ENCODE data around the gene BTN1A1.
"Not testable (repeated sequence)": the region's sequence is repeated elsewhere in the genome, so short reads cannot be mapped to it uniquely, and the experiment has no call there.

The BTN1A1 gene

DNA sequence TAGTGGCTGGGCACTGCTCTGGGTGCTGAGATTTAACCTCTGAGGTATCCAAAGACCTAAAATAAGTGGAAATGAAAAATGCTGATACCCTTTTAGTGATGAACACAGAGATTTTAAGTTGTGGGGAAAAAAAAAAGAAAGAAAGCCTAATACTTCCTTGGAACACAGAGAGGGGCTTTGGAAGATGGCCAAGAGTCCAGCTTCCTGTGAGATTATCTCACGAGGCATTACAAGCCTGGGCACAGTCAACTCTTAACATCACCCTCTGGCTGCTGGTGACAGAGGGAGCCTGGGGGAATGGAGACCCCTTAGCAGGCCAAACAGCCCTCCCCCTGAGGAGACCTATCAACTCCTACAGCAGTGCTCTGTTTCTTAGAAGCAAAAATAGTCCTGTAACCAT, 22.7 kb upstream of the BTN1A1 start:
- no peak for FAIRE-seq

DNA sequence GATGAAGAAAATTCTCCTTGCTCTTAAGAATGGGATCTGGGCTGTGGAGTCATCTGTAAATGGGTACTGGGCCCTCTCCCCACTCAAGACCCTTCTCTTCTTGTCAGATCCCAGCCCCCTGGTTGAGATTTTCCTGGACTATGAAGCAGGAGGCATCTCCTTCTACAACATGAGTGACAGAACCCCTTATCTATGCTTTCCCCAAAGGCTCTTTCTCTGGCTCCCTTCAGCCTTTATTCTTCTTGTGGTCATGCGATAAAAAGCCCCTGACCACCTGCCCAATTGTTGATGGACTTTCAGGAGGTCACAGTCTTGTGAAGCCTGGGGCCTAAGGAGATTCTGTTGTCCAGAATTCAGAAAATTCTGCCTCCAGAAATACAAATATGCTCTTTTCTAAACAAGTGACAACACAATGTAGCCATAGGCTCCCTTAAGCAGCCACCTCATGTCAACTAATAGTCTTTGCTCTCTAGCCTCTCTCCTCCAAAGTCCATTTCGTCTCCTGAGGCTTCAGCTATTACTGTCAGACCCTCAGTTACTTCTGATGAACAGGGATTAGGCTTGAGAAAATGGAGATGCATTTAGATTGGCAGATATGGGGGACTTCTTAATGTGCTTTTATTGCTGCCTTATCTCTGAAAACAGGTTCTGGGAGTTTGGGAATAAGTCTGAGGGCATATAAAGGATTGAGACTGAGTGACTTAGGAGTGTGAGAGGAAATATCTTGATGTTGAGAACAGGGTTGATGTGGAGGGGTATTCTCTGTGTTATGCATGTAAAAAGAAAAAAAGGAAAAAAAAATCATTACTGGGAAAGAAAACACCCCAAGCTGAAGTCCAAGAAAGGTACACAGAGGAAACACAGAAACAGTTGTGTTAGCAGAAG, 21.8 kb upstream of the BTN1A1 start:
- FAIRE-seq: no peak

DNA sequence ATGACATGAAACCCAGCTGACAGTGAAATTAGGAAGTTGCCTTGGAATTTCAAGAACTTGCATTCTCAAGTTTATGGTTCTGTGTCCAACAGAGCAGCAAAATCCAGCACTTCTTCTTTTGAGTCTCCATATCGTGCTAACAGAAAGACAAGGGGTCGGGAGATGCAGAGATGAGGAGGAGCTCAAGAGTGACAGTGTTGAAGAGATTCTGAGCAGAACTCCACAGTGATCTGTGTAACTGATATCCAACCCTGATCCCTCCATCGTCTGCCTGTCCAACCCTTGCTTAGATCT, 21.2 kb upstream of the BTN1A1 start:
- FAIRE-seq: no peak

DNA sequence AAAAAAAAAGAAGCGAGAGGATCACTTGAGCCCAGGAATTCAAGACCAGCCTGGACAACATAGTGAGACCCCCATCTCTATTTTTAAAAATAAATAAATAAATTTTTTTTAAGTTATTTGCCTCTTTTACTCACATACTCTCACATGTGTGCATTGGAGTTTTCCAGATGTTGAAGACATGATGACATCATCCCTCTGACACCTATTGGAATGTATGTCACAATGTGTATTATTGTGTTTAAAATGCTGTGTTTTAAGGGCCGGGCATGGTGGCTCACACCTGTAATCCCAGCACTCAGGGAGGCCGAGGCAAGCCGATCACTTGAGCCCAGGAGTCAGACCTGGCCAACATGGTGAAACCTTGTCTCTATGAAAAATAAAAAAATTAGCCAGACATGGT, 17.8 kb upstream of the BTN1A1 start:
- FAIRE-seq: no peak

DNA sequence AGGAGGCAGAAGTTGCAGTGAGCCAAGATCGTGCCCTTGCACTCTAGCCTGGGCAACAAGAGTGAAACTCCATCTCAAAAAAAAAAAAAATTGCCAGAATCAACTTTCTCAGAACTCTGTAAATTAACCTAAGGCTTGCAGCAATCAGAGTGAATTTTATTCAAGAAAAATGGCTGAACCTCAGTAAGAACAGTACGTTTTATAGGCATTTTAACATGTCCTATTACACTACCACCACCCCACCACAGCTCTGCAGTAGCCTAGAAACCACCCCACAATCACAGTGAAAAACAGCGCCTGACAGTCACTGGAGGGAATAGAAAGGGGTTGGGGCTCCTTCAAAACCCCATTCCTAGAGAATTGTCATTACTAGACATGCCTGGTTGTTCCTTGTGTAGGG, 16.4 kb upstream of the BTN1A1 start:
- no peak for FAIRE-seq

DNA sequence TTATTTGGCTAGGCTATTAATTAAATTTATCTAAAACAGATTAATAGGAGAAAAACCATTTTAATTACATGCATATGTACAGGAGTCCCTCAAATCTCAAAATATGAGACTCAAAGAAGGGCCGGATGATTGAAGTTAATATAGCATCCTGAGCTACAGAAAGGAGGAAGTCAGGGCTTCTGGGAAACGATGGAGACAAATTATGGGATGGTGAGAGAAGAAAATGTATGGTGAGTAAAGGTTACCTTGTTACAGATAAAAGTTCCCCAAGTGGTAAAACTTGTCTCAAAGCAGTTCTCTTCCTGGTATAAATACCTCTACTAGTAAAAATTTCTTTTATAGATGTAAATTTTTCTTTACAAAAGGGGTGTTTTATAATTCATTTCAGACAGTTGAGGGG, 15.9 kb upstream of the BTN1A1 start:
- no peak for FAIRE-seq

DNA sequence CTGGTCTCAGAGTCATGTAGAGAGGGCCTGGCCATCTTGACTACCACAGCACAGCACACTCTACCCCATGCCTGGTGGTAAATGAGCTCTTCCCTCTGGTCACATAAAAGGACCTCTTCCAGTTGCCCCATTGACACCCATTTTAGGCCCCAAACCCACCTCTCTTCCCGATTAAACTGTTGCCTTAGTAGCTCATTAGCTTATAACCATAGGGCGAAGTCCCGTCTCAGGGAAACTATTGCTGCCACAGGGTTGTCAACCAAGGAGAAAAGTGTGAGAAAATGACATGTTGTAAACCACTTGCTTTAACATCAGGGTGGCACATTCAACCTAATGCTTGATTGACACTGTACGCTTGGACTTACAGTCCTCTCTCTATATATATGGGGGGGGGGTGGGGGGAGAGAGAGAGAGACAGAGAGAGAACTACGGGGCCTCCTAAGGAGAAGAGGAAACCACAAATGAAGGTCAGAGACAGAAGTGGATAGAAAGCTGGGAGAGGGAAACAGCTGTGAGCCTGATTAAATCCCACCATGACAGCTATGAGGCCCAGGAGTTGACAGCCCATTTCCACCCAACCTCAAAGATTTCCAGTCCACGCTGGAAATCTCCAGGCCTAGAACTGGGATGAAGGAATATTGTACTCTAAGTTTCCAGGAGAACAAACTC, 14.9 kb upstream of the BTN1A1 start:
- no peak for FAIRE-seq

DNA sequence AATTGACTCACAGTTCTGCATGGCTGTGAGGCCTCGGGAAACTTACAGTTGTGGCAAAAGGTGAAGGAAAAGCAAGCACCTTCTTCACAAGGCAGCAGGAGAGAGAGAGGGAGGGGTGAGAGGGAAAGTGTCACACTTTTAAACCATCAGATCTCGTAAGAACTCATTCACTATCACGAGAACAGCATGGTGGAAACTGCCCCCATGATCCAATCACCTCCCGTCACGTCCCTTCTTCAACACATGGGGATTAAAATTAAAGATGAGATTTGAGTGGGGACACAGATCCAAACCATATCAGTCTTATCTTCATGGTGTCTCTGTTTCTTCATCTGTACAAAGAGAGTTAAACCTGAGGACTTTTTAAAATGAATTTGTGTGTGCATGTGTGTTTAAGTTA, 13.7 kb upstream of the BTN1A1 start:
- FAIRE-seq: no peak

DNA sequence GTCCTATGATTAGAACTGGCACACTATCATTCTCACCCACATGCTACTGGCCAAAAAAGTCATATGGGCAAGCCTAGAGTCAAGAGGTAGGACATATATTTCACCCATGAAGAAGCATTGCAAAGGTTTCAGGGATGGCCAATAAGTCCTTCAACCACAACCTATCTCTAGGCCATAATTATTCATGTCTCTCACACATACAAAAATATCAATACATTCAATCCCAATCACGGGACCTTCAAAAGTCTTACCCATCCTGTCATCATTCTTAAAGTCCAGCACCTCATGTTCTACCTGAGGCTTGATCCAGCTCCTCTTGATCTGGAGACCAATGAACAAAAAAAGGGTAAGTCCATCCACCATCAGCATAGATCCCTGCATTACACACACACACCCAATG, 12.6 kb upstream of the BTN1A1 start:
- FAIRE-seq: no peak

DNA sequence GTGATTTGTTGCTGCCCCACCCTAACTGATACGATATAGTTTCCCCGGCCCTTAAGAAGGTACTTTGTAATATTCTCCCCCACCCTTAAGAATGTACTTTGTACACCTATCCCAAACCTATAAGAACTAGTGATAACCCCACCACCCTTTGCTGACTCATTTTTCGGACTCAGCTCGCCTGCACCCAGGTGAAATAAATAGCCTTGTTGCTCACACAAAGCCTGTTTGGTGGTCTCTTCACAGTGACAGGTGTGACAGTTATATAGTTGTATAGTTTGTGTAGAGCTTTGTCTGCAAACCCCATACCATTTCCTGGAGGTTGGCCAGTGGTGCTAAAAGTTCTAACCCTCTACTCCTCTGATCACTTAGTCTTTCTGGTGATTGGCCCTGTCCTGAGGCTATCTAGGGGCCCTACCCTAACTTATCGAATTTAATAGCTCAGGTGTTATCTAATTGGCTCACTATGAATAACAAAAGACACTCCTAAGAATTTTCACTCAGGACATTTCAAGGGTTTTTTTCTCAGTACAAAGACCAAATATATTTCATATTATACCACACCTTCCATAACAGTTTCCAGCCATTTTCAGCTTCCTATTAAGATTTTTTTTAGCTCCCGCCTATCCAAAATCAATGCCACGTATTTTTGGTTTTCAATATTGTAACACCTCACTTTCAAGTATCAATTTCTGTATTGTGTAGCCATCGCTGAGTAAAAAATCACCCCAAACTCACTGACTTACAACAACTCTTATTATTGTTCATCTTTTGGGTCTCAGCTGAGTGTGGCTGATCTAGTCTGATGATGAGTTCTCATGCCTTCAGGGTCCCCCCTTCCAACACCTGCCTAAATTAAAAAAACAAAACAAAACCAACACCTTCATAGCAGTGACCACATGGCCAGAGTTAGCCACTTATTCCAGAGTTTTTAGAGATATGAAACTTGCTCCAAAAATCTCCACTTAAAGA, 9.8 kb upstream of the BTN1A1 start:
- no peak for FAIRE-seq

DNA sequence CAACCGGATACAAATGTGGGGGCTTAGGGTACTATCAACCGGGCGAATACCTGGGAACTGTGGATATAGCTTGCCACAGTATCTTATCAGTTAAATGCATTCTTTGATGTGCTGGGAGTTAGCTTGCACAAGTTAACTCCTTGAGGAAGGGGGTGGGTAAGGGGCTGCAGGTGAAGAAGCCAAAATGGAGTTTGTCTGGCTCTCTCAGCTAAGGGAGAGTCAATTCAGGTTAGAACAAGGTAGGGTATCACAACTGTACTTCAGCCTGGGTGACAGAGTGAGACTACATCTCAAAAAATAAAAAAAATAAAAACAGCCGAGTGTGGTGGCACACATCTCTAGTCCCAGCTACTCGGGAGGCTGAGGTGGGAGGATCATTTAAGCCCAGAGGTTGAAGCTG, 8.5 kb upstream of the BTN1A1 start:
- no peak for FAIRE-seq

DNA sequence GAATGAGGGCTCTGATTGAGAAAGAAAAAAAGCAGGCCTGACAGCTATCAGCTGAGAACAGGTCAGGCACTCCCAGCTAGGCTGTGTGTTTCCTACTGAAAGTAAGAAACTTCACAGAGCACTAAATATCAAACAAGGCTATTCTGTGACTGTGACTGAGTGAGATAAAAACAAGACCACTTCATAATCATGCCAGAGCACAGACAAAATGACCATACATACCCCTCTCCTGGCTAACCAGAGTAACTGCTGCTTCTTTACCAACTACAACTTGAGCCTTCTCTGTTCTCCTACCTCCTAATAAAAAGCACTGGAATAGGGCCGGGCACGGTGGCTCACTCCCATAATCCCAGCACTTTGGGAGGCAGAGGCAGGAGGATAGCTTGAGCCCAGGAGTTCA, 6.8 kb upstream of the BTN1A1 start:
- no peak for FAIRE-seq

DNA sequence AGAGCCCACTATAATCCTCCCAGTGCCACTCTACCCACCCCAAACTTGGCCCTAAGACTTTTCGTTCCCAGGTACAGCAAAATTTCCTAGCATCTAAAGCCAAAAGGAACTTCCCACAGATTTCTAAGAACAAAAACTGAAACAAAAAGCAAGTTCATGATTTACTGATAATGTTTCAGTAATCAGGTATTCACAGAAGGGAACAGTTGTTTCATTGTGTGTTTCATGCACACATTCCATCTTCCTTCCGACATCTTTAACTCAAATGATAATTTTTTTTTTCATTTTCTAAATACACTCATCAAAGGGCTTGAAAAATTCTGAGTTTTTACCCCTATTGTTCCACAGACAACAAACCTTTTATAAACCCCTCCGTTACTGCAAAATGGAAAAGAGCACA, 6.0 kb upstream of the BTN1A1 start:
- FAIRE-seq: no peak

DNA sequence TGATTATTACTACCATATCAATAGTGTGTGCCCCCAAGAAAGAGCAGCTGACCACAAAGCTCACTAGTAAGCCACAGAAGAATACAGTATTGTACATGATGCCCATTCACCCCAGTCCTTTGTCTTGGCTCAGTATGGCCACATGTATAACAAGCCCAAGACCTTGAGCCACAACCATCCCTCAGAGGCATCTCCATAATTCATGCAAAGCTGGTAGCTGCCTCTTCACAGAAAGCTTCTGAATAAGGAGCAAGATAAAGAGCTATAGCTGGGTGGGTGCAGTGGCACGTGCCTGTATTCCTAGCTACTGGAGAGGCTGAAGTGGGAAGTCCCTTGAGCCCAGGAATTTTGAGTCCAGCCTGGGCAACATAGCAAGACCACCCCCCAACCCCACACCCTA, 4.8 kb upstream of the BTN1A1 start:
- FAIRE-seq: no peak

DNA sequence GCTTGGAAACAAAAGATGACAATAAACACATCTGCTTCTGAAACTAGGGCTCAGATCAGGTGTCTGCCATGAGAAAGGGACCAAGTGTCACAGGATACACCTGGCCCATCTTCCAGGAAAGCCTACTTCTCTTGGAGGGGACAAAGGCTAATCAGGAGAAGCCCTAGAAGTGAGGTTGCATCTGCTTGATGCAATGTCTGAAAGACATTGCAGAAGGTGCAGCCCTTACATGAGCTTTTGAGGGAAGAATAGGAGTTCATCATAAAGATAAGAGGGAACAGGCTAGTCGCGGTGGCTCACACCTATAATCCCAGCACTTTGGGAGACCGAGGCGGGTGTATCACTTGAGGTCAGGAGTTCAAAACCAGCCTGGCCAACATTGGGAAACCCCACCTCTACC, 2.5 kb upstream of the BTN1A1 start:
- FAIRE-seq: no peak

DNA sequence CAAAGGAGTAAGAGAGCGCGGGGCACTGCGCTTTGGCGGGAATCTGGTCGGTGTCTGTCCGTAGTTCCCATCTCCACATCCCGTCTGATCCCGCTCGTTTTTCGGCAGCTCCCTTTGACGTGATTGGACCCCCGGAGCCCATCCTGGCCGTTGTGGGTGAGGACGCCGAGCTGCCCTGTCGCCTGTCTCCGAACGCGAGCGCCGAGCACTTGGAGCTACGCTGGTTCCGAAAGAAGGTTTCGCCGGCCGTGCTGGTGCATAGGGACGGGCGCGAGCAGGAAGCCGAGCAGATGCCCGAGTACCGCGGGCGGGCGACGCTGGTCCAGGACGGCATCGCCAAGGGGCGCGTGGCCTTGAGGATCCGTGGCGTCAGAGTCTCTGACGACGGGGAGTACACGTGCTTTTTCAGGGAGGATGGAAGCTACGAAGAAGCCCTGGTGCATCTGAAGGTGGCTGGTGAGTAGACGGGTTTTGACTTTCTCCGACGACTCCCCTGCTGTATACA, 1.4 kb downstream of the BTN1A1 start:
- FAIRE-seq: no peak

DNA sequence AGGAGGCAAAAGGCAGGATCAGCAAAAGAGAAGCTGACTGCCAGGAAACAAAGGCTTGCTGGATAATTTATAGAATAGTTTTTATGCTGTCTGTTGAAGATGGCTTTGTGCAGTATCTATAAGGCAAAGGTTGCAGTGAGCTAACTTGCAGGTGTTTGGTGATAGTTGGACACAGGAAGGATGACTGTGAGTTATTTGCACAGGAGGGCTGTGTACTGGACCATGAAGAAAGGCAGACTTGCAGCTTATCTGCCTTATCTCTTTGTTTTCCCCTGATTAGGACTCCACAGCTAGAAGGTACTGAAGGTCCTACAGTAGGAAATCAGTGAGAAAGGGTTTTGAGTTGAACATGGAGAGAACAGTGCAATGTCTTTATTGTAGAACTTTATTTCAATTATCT, 2.1 kb downstream of the BTN1A1 start:
- FAIRE-seq: no peak

DNA sequence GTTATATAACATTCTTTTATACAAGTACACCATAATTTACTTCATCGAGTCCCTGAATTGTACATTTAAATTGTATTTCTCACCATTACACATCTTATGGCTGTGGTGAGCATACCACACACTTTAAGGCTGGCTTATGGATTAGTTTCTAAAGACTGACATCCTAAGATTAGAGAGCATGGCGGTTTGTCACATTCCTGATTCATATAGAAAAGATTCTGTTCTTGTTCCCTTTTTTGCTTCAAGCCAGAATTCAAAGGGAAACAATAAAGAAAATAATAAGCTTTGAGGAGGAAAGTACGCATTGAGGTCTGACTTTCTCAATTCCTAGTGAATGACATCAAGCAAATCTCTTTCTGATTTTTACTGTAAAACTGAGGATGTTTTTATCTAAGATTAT, 2.5 kb downstream of the BTN1A1 start:
- no peak for FAIRE-seq

DNA sequence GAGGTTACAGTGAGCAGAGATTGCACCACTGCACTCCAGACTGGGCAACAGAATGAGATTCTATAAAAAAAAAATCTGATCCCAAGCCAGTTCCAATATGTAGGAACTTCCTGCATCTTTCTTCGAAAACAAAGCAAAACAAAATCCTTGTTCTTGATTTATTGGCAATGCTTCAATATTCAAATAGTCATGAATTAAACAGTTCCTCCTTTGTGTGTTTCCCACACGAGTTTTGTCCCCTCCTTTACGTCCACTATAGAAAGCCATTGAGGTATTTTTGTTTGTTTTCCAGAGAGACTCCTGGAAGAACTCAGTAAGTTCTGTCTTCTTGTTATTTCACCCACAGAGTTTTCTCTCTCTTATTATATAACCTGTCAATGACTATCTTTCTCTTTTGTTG, 7.6 kb downstream of the BTN1A1 start:
- no peak for FAIRE-seq

DNA sequence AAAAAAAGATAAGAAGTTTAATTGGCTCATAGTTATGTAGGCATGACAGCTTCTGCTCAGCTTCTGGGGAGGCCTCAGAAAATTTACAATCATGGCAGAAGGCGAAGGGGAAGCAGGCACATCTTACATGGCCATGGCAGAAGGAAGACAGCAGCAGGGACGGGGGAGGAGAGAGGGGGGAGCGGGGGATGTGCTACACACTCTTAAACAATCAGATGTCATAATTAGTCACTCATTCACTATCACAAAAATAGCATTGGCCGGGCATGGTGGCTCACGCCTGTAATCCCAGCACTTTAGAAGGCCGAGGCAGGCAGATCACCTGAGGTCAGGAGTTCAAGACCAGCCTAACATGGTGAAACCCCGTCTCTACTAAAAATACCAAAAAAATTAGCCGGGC, 10.9 kb downstream of the BTN1A1 start:
- not testable (repeated sequence) for FAIRE-seq

DNA sequence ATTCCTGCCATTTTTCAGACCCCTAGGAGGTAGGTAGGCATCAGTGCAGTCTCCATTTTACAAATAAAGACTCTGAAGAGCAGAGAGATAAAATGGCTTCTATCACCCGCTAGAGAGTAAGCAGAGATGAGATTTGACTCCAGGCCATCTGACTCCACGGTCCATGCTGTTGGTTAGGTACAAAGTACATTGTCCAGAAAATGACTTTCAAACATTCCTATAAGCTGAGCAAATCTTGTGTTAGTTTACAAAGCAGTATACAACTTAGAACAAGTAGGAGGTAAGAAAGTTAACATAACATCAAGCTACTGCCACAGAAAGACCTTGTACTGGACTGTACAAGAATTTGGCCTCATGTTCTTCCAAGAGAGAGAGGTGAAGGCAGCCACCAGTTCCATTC, 14.9 kb downstream of the BTN1A1 start:
- FAIRE-seq: no peak

DNA sequence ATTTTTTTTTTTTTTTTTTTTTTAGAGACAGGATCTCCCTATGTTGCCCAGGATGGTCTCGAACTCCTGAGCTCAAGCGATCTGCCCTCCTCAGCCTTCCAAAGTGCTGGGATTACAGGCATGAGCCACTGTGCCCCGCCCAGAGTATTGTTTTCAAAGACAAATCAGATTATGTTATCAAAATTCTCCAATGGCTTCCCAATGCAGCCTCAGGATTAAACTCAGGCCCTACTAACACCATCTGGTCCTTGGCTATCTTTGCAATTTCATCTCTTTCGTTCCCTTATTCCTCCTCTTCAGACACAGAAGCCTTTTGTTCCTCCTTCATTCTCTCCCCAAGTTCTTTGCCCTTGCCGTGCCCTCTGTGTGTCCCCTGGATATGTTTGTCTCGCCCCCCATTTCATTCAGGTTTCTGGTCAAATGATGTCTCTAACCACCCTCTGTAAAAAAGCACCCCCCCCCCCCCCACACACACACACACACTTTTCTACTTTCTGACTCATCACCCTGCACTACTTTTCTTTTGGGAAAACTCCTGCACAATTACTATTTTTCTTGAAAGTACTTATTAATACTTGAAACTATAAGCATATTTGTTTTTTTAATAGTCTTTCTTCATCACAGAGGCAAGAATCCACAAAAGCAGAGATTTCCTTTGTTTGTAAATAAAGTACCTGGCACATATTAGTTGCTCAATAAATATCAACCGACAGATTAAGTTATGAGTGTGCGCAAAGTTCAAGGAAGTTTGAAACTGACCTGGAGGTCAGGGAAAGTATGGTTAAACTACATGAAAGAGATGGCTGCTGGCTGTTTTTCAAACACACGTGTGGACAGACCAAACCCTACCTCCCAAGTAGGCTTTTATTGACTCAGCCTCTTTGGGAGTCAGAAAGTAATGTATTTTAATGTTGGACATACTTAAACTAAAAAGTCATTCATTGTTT, 16.7 kb downstream of the BTN1A1 start:
- no peak for FAIRE-seq
